Femur (tissue), 1 donor: Measurements from ENCODE around the gene YTHDF1.

Experiments
- DNase-seq: peaks from one replicate; pipeline ENCODE4 v3.0.0-alpha.2; 2017

The YTHDF1 gene

DNA sequence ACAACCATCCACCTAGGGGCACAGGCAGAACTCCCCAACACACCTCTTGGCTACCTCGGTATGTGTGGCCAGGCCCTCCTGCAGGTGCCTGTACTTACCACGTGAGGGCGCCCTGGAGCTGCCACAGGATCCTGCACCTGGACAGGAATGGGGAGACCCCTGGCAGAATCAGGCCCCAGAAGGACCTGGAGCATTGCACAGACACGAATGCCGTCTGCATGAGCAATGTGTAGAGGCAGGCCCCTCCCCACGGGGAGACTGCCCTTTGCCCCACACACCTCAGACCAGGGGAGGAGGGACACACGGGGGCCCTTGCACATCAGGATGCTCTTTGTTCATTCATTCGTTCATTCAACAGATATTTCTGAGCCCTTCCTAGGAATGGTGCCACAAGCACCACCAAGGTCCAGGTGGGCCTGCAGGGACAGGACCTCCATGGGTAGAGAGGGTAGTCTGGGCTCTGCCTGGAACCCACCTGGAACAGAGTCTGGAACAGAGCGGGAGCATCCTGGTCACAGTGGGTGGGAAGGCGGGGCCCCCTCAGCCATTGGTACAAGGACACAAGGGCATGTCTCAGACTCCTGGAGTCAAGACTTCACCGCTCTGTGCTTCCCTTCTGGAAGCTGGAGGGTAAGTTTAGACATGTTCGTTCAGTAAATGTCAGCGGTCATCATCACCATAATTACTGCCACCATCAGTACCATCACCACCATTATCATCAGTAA, 32.3 kb downstream of the YTHDF1 start:
- DNase-seq, result no peak

GRCh38 chr20:63182946-63183415, 33.0 kb downstream of the YTHDF1 start:
- no peak for DNase-seq

GRCh38 chr20:63182425-63182824, 33.5 kb downstream of the YTHDF1 start:
- no peak for DNase-seq

- DNase-seq, result no peak
Observed at GRCh38 chr20:63181226-63181625, 34.7 kb downstream of the YTHDF1 start.

- no peak for DNase-seq
Observed at GRCh38 chr20:63180569-63181185, 35.3 kb downstream of the YTHDF1 start.

GRCh38 chr20:63179687-63180568, 36.0 kb downstream of the YTHDF1 start:
- DNase-seq, result no peak

DNA sequence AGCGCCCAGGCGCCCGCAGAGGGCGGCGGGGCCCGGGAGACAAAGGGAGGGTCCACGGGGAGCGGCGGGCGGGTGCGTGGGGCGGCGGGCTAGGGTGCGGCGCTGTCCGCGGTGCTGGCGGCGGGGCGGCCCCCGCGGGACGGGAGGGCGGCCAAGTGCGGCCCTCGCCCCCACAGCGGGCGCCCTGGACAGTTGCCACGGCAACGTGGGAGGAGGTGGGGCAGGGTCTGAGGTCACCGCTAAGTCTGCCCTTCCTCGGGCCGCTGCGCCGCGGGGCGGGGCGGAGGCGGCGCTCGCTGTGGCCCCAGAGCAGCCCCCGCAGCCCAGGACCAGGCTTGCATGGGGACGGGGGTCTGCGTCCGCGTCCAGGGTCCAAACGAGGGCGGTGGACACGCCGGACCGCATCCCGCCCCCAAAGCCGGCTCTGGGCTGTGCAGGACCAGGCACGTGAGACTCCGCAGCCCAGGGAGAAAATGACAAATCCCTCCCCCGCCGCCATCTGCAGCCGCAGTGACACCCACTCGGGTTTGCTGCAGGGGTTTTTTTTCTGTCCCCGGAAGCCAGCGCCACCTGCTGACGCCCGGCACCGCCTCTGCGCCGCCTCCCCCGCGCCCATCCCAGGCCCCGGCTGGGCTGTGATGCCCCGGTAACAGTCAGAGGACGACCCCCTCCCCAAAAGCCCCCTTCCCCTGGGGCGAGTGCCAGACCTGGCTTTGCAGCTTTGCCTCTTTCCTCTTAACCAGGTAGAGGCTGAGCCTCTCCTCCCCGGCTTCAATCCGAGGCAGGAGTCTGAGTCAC, 36.8 kb downstream of the YTHDF1 start:
- no peak for DNase-seq

DNA sequence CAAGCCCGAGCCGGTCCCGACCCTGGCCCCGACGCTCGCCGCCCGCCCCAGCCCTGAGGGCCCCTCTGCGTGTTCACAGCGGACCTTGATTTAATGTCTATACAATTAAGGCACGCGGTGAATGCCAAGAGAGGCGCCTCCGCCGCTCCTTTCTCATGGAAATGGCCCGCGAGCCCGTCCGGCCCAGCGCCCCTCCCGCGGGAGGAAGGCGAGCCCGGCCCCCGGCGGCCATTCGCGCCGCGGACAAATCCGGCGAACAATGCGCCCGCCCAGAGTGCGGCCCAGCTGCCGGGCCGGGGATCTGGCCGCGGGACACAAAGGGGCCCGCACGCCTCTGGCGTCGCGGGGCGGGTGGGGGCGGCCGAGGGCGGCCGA, 37.5 kb downstream of the YTHDF1 start:
- no peak for DNase-seq

GRCh38 chr20:63177785-63178445, 38.0 kb downstream of the YTHDF1 start:
- DNase-seq, result no peak

- no peak for DNase-seq
Observed at GRCh38 chr20:63177134-63177784, 38.7 kb downstream of the YTHDF1 start.

- no peak for DNase-seq
Observed at GRCh38 chr20:63176427-63177133, 39.4 kb downstream of the YTHDF1 start.

- no peak for DNase-seq
Observed at GRCh38 chr20:63176034-63176426, 39.9 kb downstream of the YTHDF1 start.

DNA sequence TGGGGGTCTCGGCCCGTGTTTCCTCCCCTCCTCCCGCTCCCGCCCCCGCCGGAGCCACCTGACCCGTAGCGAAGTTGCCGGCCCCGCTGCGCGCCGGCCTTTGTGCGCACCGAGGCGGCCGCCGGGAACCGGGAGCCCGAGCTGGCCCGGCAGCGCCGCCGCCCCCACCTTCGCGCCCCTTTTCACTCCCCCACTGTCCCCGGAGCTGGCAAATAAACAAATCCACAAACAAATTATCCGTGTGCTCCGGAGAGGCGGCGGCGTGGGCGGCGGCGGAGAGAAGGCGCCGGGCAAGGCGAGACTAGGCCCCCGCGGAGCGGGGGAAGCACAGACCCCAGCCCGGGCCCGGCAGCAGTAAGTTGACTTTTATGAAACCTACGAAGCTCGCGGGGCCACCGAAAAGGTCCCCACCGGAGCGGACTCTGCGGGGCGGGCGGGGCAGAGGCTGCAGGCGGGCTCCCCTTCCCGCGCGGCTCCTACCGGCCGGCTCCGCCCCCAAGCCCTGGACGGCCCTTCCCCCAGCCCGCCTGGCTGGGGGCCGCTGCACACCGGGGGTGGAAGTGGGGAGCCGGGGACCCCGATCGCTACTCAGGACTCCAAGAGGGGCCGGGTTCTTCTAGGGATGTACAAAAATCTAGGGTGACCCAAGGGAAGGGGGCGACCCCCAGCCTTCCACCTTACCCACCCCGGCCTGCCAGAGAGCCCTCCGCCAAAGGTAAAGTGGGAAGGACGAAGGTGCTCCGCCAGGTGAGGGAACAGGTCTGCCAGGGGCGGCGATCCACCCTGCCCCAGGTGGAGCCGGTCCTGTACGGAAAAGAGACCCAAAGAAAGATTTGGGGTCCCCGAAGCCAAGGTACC, 40.7 kb downstream of the YTHDF1 start:
- DNase-seq, result no peak

DNA sequence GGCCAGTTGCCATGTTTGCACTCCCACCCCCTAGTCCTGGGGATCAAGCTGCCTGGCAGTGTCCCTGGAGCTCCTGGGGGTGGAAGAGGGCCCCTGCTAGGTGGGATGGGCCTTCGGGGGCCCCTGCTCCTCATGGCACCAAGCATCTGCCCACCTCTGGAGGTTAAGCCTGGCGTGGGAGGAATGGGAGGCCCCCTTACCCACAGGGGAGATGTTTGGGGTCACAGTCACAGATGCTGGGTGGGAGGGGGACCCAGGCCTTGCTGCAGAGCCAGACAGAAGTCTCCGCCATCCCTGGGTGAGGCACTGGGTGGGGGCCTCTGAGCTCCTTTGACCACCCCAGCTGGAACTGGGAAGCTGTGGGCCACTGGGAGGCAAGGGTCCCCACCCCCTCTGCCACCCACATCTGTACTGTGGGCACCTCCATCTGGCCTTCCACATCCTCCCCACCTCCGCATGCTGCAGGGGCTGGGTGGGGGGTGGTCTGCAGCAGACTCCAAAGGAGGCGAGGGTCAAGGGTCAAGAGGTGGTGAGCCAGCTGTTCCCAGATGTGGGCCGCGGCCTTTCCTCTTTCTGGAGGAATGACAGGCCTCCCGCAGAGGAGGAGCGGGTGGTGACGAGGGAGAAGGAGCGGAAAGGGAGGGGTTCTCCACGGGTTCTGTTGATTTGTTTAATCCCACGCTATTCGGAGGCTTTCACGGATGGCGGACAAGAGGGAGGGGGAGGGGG, 41.5 kb downstream of the YTHDF1 start:
- DNase-seq, result no peak

DNA sequence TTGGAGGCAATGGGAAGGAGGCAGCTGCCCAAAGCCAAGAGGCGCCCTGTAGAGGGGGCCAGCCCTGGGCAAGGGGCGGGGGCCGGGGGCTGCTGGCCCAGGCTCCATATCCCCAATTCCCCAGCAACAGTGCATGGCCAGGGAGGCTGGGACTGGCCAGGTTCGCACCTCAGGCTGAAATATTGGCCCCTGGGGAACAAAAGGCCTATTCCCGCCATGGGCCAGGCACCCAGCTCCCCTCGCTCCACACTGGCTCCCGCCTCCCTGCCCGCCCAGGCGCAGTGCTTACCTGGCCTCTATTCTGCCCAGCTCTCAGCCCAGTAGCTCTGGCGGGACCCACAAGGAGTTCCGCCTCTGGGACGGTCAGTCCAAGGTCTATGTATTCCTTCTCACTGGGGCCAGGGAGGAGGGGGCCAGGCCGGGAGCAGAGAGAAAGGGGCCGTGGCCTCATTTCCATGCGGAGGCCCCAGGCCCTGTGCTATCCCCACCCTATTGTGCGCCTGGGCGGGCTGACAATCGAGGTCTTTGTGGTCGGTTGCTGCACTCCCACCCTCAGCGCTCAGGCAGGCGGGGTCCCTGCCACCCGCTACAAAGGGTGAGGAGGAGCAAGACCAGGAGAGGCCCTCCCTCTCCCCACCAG, 42.3 kb downstream of the YTHDF1 start:
- no peak for DNase-seq

GRCh38 chr20:63172726-63173125, 43.2 kb downstream of the YTHDF1 start:
- no peak for DNase-seq

- DNase-seq, result no peak
Observed at GRCh38 chr20:63171991-63172390, 43.9 kb downstream of the YTHDF1 start.

DNA sequence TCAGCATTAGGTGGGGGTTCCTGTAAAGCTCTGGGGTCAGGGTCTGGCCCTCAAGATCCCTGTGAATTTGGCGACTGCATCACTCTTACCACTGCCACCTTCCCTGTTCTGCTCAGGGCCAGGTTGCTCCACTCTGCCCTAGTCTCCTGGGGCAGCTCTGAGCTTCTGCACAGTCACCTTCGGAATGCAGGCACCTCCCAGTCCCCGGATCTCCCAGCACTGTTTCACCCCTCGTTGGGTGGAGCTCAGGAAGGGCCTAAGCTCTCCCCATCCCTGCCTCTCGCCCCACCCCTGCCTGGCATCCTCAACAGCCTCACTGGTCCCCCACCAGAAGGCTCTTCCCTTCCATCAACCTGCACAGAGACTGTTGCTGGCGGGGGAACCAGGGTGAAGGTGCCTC, 46.2 kb downstream of the YTHDF1 start:
- DNase-seq, result no peak

DNA sequence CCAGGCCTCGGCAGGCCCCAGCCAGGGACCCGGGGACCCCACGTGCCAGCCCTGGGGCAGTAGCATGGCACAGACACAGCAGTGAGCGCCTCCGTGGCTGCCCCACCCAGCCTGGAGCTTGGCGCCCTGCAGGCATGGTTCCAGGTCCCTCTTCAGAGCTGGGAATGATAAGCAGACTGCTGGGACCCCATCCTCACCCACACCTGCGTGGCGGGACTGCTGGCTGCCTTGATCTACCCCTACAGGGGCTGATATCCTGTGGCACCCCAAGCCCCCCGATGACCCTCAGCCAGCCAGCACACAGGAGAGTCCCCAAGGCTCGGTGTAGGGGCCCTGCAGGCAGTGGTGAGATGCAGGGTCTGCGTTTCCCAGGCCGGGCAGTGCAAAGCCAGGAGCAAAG, 47.1 kb downstream of the YTHDF1 start:
- no peak for DNase-seq
